ENCODE data around the gene NTF3. TPM values are rescaled to one million over a fixed set of nuclear protein-coding genes. Genes with fewer than 3 reads are reported as not detected.

Gene NTF3
- total RNA-seq, 1 experiment from 2014 or later = not detected

- DNase-seq (ENCODE audit: low spot score) = no peak
- in situ Hi-C loops (cut with HindIII; ENCODE audit: low sequenced_read_pairs) = no loop called here
Observed at GRCh38 chr12:5429741-5430557, 2.0 kb upstream of the NTF3 start.

DNA sequence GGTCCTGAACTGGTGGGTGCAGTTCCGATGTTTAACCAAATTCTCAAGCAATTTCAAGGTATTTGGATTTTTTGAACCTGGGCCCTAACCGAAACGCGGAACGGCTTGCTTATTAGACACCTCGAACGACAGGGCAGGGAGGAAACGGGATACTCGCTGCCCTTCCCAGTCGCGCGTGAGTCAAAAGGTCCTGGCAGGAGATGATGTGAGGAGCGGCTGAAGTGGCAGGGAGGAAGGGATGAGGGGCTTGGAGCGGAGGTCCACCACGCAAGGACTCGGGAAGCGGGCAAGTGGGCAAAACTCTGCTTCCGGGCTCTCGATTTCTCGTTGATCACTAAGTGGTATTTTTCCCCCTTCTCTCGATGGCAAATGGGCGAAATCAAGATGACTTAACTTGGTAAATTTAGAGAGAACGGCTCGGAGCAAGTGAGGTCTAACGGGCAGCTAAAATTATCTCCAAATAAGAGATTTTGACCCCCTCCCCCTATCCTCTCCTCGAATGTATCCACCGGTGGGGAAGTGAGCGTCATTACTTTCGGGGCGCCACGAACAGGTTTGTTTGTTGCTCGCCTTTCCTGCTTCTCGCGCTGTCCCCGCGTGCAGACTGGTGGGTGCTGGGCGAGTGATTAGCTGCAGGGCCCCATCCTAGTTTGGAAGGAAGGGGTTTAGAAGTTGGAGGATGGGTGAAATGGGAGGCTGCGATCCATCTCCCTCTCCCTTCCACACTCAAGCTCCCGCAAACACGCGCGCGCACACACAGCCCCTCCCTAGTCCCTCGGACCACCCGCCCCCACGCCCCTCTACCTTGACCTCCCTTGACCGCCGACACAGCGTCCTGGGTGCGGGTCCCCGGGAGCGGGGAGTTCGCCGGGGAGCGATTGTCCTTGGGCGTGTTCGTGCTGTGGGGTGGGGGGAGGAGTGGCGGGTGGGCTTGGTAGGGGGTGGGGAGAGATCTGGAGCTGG lies 986 bp upstream of the NTF3 start:
- in situ Hi-C loops (cut with HindIII; ENCODE audit: low sequenced_read_pairs) = no loop called here
- DNase-seq (ENCODE audit: low spot score) = no peak

- in situ Hi-C loops (cut with HindIII; ENCODE audit: low sequenced_read_pairs) = no loop called here
- DNase-seq (ENCODE audit: low spot score) = peak; percentile 40
Observed at GRCh38 chr12:5433081-5433844, 1.4 kb downstream of the NTF3 start.

- no peak for DNase-seq (ENCODE audit: low spot score)
- in situ Hi-C loops (cut with HindIII; ENCODE audit: low sequenced_read_pairs) = no loop called here
Observed at GRCh38 chr12:5433845-5434646, 2.1 kb downstream of the NTF3 start.

GRCh38 chr12:5434647-5435560 lies 3.0 kb downstream of the NTF3 start:
- in situ Hi-C loops (cut with HindIII; ENCODE audit: low sequenced_read_pairs) = no loop called here
- peak; percentile 76 for DNase-seq (ENCODE audit: low spot score)

DNA sequence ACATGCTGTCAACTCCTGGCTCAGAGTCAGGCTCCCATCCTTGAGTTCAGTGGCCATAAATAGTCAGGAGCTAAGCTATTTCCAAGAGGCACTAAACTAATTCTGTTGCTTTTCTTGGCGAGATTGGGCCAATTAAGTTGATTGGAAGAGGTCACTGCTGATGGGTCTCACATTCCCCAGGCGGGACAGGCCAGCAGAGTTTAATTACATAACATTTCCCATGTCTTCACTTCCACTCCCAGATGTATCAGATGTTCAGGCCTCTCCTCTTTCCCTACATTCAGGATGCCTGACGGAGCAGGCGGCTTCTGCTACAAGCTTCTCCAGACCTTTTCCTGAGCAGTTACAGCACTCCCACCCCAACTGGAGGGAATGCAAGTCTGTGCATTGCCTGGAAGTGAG lies 5.3 kb downstream of the NTF3 start:
- in situ Hi-C loops (cut with HindIII; ENCODE audit: low sequenced_read_pairs) = no loop called here
- DNase-seq (ENCODE audit: low spot score) = no peak

DNA sequence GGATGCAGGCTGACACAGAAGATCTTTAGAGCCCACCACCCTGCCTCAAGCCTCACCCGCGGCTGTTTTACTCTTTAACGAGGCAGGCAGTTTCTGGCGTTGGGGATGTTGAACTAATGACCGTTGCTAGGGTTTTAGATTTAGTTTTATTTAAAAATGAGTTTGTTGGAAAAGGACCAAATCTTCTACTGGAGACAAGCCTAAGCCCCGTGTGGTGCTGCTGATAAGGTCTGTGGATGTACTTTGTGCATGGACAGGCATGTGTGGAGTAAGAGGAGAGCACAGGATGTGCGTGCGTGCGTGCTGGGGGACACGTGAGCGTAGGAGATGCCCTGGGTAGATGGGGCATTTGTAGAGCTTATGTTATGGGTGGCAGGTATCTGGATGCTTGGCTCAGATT lies 5.7 kb downstream of the NTF3 start:
- in situ Hi-C loops (cut with HindIII; ENCODE audit: low sequenced_read_pairs) = no loop called here
- no peak for DNase-seq (ENCODE audit: low spot score)

- no peak for DNase-seq (ENCODE audit: low spot score)
- in situ Hi-C loops (cut with HindIII; ENCODE audit: low sequenced_read_pairs) = no loop called here
Observed at GRCh38 chr12:5438671-5439200, 6.8 kb downstream of the NTF3 start.

- in situ Hi-C loops (cut with HindIII; ENCODE audit: low sequenced_read_pairs) = no loop called here
- no peak for DNase-seq (ENCODE audit: low spot score)
Observed at GRCh38 chr12:5439371-5439771, 7.5 kb downstream of the NTF3 start.

- in situ Hi-C loops (cut with HindIII; ENCODE audit: low sequenced_read_pairs) = no loop called here
- DNase-seq (ENCODE audit: low spot score) = no peak
Observed at GRCh38 chr12:5439788-5440300, 7.9 kb downstream of the NTF3 start.

GRCh38 chr12:5440978-5441377 lies 9.1 kb downstream of the NTF3 start:
- no peak for DNase-seq (ENCODE audit: low spot score)
- in situ Hi-C loops (cut with HindIII; ENCODE audit: low sequenced_read_pairs) = no loop called here

DNA sequence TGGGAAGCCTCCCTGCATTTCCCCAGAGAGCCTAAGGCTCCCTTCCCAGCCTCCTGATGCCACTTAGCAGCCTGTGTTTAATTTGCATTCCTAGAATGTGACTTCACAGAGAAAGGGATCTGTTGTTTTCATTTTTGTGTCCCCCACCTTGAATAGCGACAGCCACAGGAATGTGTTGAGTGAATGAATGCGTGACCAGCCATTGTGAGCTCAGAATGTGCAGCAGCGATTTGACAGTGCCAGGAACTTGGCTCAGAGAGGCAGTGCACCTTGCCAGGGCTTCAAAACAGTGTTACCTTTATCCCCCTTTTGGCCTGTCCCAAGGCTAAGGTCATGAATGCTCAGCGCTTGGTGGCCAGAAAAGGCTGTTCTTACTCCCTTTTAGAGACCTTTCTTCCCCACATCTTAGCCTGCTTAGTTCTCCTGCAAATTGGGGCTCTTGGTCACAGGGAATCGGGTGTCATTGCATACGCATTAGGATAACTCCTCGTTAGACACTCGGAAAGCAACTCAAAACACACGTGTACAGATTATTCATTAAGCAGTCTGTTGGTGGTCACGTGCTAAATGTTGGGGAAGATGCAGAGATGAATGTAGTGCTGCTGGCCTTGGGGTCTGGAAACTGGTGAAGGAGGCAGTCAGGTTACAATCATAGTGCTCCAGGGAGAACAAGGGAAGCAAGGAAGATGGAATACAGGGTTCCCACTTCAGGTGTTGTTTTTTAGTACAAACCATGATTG lies 9.8 kb downstream of the NTF3 start:
- in situ Hi-C loops (cut with HindIII; ENCODE audit: low sequenced_read_pairs) = no loop called here
- peak; percentile 39 for DNase-seq (ENCODE audit: low spot score)

DNA sequence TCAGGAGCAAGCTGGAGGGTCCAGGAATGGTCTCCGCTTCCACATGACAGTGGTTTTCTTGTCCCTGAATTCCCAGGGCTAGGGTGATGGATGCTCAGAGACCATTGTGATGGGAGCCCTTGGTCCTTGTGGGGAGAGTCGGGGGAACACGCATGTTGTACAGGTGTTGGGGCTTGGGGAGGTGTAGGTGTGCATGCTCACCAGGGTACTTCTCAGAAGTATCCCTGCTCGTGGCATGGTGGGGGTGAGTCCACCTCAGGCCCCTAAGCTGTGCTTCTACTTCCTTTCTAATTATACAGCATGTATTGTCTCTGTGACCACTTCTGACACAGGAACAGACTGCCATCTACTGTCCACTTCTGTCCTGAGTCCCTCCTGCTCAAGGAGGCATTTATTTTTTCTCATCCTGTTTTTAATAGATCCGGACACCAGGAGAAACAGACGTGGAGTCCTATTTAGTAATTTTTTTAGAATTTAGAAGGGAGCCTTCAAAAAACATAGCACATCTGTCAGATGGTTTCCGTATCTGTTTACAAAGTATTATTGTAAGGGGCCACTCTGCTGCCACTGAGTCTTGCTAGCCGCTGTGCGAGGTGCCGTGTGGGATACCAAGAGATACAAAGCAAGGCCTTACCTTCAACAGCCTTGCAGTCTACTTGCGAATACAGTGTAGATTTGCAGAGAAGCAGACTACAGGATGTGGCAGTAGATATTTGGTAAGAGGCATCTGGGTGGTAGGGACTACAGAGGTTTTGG lies 10.5 kb downstream of the NTF3 start:
- peak; percentile 83 for DNase-seq (ENCODE audit: low spot score)
- in situ Hi-C loops (cut with HindIII; ENCODE audit: low sequenced_read_pairs) = no loop called here

GRCh38 chr12:5444520-5444919 lies 12.6 kb downstream of the NTF3 start:
- in situ Hi-C loops (cut with HindIII; ENCODE audit: low sequenced_read_pairs) = no loop called here
- DNase-seq (ENCODE audit: low spot score) = no peak

DNA sequence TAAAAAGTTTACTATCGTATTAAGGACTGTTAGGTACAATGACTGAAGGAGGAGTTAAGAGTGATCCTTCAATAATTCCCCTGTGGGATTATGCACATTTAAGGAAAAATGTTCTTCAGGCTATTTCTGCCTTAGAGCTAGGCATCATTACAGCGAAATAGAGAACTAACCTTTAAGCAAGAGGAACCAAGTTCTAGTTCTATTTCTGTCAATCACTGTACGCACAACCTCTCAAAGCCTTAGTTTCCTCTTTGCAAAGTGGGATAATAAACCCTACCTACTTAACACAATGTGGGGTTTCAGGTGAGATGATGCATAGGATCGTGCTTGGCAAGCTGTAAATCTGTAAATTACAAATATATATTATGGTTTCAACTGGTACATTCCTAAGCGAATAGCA lies 15.4 kb downstream of the NTF3 start:
- DNase-seq (ENCODE audit: low spot score) = no peak
- in situ Hi-C loops (cut with HindIII; ENCODE audit: low sequenced_read_pairs) = no loop called here

DNA sequence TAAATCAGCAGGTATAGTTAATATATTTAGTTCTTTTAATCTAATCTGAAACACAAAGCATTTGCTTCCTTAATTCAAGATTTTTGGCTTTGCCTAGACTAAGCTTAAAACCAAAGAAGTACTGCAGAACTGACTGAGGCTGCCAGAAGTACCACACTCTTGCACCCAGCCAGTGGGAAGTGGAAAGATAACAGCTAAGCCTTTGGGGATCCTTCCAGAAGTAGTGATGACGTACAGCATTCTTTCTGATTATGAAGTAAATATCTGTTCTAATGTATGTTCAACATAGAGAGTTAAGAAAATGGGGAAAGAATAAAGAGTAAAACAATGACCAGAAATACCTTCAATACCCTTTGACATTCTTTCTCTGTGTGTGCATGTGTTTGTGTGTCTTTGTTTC lies 19.3 kb downstream of the NTF3 start:
- in situ Hi-C loops (cut with HindIII; ENCODE audit: low sequenced_read_pairs) = no loop called here
- DNase-seq (ENCODE audit: low spot score) = no peak

All from G401 (cell line).